GM13976 (cell line): ENCODE measurements around the gene ADGRE2.

Experiments
- DNase-seq: peaks from one replicate; pipeline ENCODE4 v3.0.0; 2012; ENCODE audit warnings: low spot score
- CTCF ChIP-seq: IDR thresholded peaks from 2 replicates; pipeline ENCODE4 v1.5.1; 2012; ENCODE audit warnings: borderline replicate concordance, mild to moderate bottlenecking; ENCODE audit not compliant: insufficient read depth; ENCODE audit errors: extremely low read depth, missing control alignments, control extremely low read depth
- in situ Hi-C: fragments of 300-500 bp; cut with MboI; formaldehyde crosslinking; loops from one replicate; pipeline ENCODE4 v1.12.0; 2022; ENCODE audit warnings: low sequenced_read_pairs, mixed read lengths, inconsistent platforms; ENCODE audit not compliant: unreplicated experiment

Gene ADGRE2

GRCh38 chr19:14772995-14773394 lies 5.4 kb downstream of the ADGRE2 start:
- TF ChIP-seq CTCF = no peak
- no peak for DNase-seq
- in situ Hi-C loops = loop anchor here (10.0 kb wide), 1 partner anchor 198 kb away; the partner anchor contains the start of gene NDUFB7

GRCh38 chr19:14772467-14772866 lies 5.9 kb downstream of the ADGRE2 start:
- TF ChIP-seq CTCF = no peak

GRCh38 chr19:14770944-14771839 lies 7.2 kb downstream of the ADGRE2 start:
- DNase-seq = no peak
- in situ Hi-C loops = loop anchor here (10.0 kb wide), 1 partner anchor 196 kb away; the partner anchor contains the start of gene NDUFB7
- no peak for TF ChIP-seq CTCF

More at GRCh38 chr19:14772467-14772866, 5.9 kb downstream of the ADGRE2 start:
- DNase-seq = no peak
- in situ Hi-C loops = loop anchor here (10.0 kb wide), 1 partner anchor 198 kb away; the partner anchor contains the start of gene NDUFB7

GRCh38 chr19:14770136-14770535 lies 8.2 kb downstream of the ADGRE2 start:
- no peak for TF ChIP-seq CTCF
- in situ Hi-C loops = loop anchor here (10.0 kb wide), 1 partner anchor 195 kb away; the partner anchor contains the start of gene NDUFB7
- no peak for DNase-seq

- in situ Hi-C loops = no loop called here
- no peak for TF ChIP-seq CTCF
- DNase-seq = no peak
Observed at GRCh38 chr19:14769201-14769600, 9.2 kb downstream of the ADGRE2 start.

- no peak for TF ChIP-seq CTCF
Observed at GRCh38 chr19:14768001-14768400, 10.4 kb downstream of the ADGRE2 start.

More at GRCh38 chr19:14768001-14768400, 10.4 kb downstream of the ADGRE2 start:
- no peak for DNase-seq
- in situ Hi-C loops = no loop called here
